ENCODE results near the gene BAIAP2.
"Not testable (repeated sequence)": the region's sequence is repeated elsewhere in the genome, so short reads cannot be mapped to it uniquely, and the experiment has no call there.

The BAIAP2 gene

GRCh38 chr17:81070541-81071246 is 35.7 kb downstream of the BAIAP2 start:
- no peak for DNase-seq

GRCh38 chr17:81071761-81072741 is 37.1 kb downstream of the BAIAP2 start:
- DNase-seq: no peak

GRCh38 chr17:81073967-81074839 is 39.3 kb downstream of the BAIAP2 start:
- DNase-seq: no peak

GRCh38 chr17:81074875-81075274 is 39.9 kb downstream of the BAIAP2 start:
- DNase-seq: no peak

GRCh38 chr17:81075307-81075706 is 40.4 kb downstream of the BAIAP2 start:
- DNase-seq: no peak

- DNase-seq: no peak
Observed at GRCh38 chr17:81076141-81076679, 41.3 kb downstream of the BAIAP2 start.

- not testable (repeated sequence) for DNase-seq
Observed at GRCh38 chr17:81078026-81078913, 43.3 kb downstream of the BAIAP2 start.

GRCh38 chr17:81080019-81080418 is 45.1 kb downstream of the BAIAP2 start:
- DNase-seq: no peak

DNA sequence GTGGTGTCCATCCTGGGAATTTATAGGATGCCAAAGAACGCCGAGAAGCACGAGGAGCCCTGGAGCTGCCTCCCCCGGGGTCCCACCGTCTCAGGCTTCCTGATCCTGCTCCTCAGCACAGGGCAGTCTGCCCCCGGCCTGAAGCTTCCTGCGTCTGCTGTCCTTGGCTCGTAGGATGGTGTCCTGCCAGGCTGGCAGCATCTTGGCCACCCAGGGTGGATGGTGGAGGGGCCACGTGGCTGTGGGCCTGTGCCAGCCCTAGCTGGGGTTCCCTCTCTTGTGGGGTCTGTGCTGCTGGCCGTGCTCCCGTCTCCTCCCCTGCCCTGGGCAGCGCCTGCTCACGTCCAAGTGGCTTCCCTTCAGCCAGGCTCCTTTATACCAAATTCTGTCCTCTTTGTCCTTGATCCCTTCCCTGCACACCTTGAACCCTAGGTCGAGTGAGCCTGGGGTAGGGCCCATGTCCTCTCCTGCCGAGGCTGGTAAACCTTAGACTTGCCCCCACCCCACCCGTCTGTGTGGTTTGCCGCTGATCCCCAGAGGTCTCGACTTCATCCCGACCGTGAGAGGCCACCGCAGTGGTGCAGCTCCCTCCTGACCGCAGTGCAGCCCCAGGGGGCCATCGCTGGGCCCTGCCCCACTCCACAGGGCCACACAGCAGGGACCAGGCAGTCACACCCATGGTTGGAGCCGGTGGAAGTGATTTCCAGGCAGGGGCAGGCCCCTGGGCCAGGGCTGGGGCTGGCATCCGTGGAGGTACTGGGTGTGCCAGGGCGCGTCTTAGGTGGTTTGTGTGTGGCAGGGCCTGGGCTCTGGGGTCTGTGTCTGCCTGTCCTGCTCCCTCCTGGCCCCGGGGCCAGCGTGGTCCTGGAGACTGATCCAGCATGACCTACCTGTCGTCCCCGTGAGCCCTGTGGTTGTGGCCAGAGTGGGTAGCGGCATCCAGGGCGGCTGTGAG is 46.5 kb downstream of the BAIAP2 start:
- DNase-seq: no peak

DNA sequence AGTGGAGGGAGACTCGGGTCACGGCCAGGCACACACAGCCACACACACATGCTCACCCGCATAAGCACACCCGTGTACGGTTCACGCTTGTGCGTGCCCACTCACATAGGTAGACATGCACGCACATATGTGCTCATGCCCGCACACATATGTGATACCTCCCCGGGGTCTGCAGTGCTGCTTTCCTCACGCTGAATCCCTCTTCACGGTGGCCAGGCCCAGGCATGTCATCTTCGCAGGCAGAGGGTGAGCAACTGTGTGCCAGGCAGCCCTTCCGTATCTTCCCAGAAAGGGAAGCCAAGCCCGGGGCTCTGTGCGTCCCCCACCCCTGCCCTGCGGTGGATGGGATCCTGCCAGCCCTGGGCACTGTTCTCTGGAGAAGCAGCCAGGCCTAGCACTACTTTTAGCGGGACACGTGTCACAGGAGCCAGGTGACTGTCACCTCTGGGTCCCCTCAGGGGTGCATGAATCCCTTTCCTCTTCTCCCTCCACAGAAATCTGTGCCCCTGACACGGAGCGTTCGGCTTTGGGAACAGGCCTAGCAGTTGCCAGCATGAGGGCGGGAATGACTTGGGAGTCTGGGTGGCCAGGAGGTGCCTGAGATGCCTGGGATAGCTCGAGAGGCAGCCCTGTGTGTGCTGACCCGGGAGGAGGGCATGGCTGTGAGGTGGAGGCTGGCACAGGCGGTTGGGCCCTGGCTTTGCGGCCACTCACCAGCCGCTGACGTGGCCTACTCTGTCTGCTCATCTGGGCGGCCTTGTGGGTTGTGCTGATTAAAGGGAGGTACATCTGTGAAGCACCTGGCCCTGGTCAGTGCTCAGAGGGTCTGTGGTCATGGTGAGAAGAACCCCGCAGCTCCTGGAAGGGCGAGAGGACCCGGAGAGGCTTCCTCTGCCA is 47.5 kb downstream of the BAIAP2 start:
- no peak for DNase-seq

- DNase-seq: no peak
Observed at GRCh38 chr17:81083125-81083765, 48.3 kb downstream of the BAIAP2 start.

- DNase-seq: no peak
Observed at GRCh38 chr17:81084680-81085419, 49.9 kb downstream of the BAIAP2 start.

GRCh38 chr17:81085420-81085911 is 50.5 kb downstream of the BAIAP2 start:
- no peak for DNase-seq

GRCh38 chr17:81086789-81087551 is 52.0 kb downstream of the BAIAP2 start:
- DNase-seq: no peak

GRCh38 chr17:81090361-81091136 is 55.6 kb downstream of the BAIAP2 start:
- DNase-seq: peak; percentile 73

DNA sequence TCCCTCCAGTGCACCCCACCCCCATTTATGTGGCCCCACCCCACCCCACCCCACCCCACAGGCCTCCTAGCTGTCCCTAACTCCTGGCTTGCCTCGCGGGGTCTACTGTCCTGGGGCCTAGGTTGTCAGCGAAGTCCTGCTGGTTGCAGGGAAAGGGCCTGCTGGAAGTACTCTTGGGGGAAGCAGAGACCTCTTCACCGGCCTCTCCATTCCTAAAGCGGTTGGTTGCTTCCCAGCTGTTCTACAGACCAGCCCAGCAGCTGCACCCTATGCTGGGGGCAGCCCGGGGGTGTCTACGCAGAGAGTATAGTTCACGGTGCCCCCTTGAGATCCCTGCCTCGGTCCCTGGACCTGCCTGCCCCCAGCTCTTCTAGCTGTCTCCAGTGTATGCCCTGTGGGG is 56.2 kb downstream of the BAIAP2 start:
- no peak for DNase-seq
